ENCODE measurements around the gene MACC1. TPM values are rescaled to one million over a fixed set of nuclear protein-coding genes. Genes with fewer than 3 reads are reported as not detected.

The MACC1 gene
- total and polyA plus RNA-seq, 2 donors (not counting 3 experiments of a cell fraction or from before 2014, with no cell fraction given) = not detected

DNA sequence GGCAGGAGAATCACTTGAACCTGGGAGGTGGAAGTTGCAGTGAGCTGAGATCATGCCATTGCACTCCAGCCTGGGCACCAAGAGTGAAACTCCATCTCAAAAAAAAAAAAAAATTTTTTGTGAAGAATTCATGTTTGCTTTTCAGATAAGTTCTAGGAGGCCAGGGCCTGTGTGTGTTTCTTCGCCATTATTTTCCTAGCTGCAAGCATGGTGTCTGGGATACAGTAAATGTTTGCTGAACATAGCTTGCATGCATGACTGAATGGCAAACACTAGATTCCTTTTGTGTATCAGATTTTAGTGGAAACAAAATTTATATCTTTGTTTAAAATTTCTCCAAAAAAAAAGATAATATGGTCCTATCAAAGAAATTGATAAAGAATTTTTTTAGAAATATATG is 9.7 kb upstream of the MACC1 start:
- CTCF ChIA-PET = no interaction called here
- no TSS peak for BruUV-seq (replicated peaks)
- H3K9me1 ChIP-seq (replicated peaks; ENCODE audit: control insufficient read depth, extremely low read depth, insufficient read depth, low read length) = no peaks in the 10 kb centered on the region
- dilution Hi-C loops (cut with MboI; ENCODE audit: extremely low pct_ligation_motif_present, low sequenced_read_pairs) (no loop called here), intact Hi-C loops (cut with micrococcal nuclease) (no loop called here)
- H3K9ac ChIP-seq (replicated peaks; ENCODE audit: extremely low read depth, insufficient read depth, low read length) = no peak overlapping the region
- H3K9me3 ChIP-seq (replicated peaks; ENCODE audit: control insufficient read depth, insufficient read depth, low read length) = no peaks in the 10 kb centered on the region
- H3K4me2 ChIP-seq (ENCODE audit: insufficient read depth, low read length) = no peak overlapping the region
- H4K20me1 ChIP-seq (replicated peaks; ENCODE audit: control insufficient read depth, extremely low read depth, insufficient read depth, low read length) = no peaks in the 10 kb centered on the region
- peaks cover 20% of the 10 kb centered on the region for H3K4me1 ChIP-seq (ENCODE audit: control insufficient read depth, extremely low read depth, insufficient read depth, low read length)
- no peak overlapping the region for H2AFZ ChIP-seq (ENCODE audit: low read depth, low read length)
- no peak overlapping the region for H3K4me3 ChIP-seq (replicated peaks in 1 of 3; ENCODE audit: insufficient read depth in 1 of 3, low read depth in 1 of 3, low read length in 3 of 3)
- TF ChIP-seq JUN (IDR thresholded peaks at IDR 0.05; ENCODE audit: borderline replicate concordance, insufficient read depth, insufficient read length, low read depth) (no peak), EZH2 (IDR thresholded peaks at IDR 0.05; ENCODE audit: borderline replicate concordance, low read depth, low read length, severe bottlenecking) (no peak), FOS (IDR thresholded peaks at IDR 0.05; ENCODE audit: borderline replicate concordance, insufficient read depth, low read length) (no peak), POLR2A (IDR thresholded peaks at IDR 0.05; ENCODE audit: low read depth, low read length) (no peak), MYC (IDR thresholded peaks at IDR 0.05; ENCODE audit: low read depth, low read length) (no peak), GATA2 (IDR thresholded peaks at IDR 0.05; ENCODE audit: insufficient read depth, insufficient read length, low read depth, low read length) (no peak), POLR2AphosphoS5 (IDR thresholded peaks at IDR 0.05; ENCODE audit: insufficient read depth, low read depth, low read length) (no peak)
- TF ChIP-seq, protein P1, sequence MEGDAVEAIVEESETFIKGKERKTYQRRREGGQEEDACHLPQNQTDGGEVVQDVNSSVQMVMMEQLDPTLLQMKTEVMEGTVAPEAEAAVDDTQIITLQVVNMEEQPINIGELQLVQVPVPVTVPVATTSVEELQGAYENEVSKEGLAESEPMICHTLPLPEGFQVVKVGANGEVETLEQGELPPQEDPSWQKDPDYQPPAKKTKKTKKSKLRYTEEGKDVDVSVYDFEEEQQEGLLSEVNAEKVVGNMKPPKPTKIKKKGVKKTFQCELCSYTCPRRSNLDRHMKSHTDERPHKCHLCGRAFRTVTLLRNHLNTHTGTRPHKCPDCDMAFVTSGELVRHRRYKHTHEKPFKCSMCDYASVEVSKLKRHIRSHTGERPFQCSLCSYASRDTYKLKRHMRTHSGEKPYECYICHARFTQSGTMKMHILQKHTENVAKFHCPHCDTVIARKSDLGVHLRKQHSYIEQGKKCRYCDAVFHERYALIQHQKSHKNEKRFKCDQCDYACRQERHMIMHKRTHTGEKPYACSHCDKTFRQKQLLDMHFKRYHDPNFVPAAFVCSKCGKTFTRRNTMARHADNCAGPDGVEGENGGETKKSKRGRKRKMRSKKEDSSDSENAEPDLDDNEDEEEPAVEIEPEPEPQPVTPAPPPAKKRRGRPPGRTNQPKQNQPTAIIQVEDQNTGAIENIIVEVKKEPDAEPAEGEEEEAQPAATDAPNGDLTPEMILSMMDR (IDR thresholded peaks at IDR 0.05; ENCODE audit: extremely low read depth in 1 of 2, insufficient read depth in 1 of 2, low read depth in 1 of 2, low read length in 2 of 2) = no peak
- TF ChIP-seq, protein P2, sequence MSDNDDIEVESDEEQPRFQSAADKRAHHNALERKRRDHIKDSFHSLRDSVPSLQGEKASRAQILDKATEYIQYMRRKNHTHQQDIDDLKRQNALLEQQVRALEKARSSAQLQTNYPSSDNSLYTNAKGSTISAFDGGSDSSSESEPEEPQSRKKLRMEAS (IDR thresholded peaks at IDR 0.05; ENCODE audit: insufficient read depth, insufficient read length) = no peak
- H3K27ac ChIP-seq (ENCODE audit: insufficient read depth, low read depth, low read length) = no peak overlapping the region
- H3K79me2 ChIP-seq (ENCODE audit: control insufficient read depth, insufficient read depth, low read length) = no peaks in the 10 kb centered on the region
- POLR2A ChIA-PET = no interaction called here
- H3K36me3 ChIP-seq (ENCODE audit: control insufficient read depth in 2 of 2, extremely low read depth in 1 of 2, insufficient read depth in 2 of 2, low read length in 2 of 2) = no peaks in the 10 kb centered on the region
- DNase-seq (ENCODE audit: low read depth, low spot score) (no peak), FAIRE-seq (no peak)
- no peaks in the 10 kb centered on the region for H3K27me3 ChIP-seq (ENCODE audit: control insufficient read depth in 2 of 2, insufficient read depth in 2 of 2, low read length in 2 of 2)
